Renal cortex interstitium (tissue), 11 donors: Measurements from ENCODE around the gene MSANTD1. TPM values are rescaled to one million over a fixed set of nuclear protein-coding genes. Genes with fewer than 3 reads are reported as not detected.

ENCODE experiments used
- DNase-seq, 11 donors: peaks; one replicate each; pipeline ENCODE4 v3.0.0-alpha.2; 2013; ENCODE audit warnings: low read depth in 9 of 11, low spot score in 4 of 11; ENCODE audit errors: extremely low read depth in 1 of 11
- polyA plus RNA-seq, 3 donors: library from polyadenylated mRNA; unstranded; fragments of 120-200 nt; gene quantifications; one replicate each; pipeline ENCODE4 v1.2.1, GENCODE V29; 2013; ENCODE audit not compliant: insufficient read length in 3 of 3

Gene MSANTD1
- polyA plus RNA-seq, 3 donors: 0.55 to 1.1 (median 0.64) TPM

DNA sequence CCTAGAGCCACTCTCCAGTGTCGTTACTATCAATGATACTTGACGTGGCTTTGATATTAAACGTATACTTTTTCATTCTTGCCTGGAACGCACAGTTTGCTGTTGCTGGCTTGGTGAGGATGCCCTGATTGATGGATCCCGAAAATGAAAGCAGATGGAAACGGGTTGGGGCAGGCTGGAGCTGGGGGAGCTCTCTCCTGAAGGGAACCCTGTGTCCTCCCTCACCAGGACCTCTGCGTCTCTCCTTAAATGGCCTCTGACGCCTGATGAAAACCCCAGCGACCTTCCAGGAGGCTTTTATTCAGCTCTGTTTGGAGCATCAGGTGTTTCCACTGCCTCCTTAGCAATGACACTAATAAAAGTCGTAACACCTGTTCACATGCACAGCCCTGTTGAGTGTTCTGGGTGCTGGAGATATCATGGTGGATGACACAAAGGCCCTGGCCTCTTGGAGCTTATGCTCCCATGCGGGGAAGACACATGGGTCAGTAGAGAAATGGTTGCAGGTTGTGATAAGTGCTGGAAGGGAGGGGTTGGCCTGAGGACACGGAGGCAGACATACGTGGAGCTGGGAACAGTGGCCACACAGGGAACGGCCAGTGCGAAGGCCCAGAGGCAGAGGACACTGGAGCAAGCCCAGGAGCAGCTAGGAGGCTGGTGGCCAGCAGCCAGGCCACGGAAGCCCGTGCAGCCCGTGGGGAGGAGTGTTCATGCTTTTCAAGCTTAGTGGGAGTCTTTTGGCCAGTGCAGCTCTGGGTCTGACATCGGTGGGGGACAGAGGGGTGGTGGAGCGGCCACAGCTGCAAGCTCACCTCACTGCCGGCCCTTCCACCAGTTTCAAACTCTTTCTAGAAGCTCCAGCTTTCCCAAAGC is 7.5 kb downstream of the MSANTD1 start:
- no peak for DNase-seq

DNA sequence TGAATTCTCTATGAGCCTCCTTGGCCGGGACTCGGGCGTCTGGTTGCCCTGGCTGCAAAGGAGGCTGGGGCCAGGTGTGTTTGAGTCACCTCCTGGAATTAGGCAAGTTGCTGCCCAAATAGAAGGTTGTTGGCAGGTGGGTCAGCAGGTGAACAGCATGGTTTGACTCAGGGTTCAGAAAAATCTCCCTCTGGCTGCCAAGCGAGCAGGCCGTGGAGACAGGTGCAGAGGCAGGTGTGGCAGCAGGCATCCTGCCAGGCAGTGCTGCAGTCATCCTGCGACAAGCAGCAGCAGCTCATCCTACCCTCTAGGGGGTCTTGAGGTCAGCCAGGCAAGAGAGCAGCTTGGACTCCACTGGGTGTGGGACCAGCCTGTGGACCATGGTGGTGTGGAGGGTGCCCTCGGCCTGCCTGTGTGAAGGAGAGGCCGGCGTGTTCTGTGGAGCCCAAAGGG is 8.2 kb downstream of the MSANTD1 start:
- DNase-seq: no peak

DNA sequence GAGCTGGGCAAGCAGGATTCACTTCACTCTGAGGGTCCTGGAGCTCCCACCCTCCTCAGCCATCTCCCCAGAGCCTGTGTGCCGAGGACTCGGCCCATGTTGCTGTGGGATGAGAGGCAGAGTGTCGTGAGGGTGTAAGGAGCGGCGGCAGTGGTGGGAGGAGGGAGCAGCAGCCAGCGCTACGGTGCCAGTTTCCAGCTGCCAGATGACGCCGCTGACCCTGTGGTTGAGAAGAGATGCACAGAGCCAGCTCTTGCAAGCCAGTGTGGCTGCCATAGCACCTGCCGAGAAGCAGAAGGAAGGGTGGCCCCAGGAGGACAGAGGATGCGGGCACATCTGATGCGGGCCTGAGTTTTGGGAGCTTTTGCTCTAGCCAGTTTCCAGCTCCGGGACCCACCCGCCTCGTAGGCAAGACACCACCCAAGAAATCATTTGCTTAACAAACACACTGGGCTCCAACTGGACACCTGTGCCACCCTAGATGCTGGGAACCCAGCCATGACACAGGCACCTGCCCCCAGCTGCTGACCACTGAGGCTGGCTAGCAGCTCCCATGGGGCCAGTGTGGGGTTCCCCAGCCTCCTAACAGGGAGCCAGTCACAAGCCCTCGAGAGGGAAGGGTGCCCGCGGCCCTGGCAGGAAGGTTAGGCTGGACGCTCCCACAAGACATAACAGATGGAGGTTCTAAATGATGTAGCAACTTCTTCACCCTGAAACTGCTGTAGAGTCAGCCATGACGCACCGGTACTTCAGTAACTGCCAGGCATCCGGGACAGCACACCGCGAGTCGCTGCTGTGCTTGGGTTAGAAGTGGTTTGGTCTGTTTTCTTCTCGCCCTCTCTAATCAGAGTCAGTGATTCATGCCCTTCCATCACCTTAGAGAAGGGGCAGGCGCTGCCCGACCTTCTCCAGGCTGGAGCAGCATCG is 8.9 kb downstream of the MSANTD1 start:
- DNase-seq: no peak

GRCh38 chr4:3261411-3262207 is 12.7 kb downstream of the MSANTD1 start:
- no peak for DNase-seq

GRCh38 chr4:3262208-3263052 is 13.5 kb downstream of the MSANTD1 start:
- no peak for DNase-seq

GRCh38 chr4:3263053-3263875 is 14.3 kb downstream of the MSANTD1 start:
- no peak for DNase-seq

DNA sequence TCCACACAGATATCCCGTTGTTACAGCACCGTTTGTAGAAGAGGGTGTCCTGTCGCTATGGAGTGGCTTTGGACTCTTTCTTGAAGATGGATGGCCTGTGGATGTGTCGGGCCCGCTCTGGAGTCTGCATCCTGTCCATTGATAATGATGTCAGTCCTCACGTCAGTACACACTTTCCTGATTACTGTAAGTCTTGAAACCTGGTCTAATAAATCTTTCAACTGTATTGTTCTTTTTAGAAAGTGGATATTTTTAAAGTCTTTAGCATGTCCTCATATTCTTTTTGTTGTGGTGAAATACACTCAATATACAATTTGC is 14.9 kb downstream of the MSANTD1 start:
- no peak for DNase-seq

DNA sequence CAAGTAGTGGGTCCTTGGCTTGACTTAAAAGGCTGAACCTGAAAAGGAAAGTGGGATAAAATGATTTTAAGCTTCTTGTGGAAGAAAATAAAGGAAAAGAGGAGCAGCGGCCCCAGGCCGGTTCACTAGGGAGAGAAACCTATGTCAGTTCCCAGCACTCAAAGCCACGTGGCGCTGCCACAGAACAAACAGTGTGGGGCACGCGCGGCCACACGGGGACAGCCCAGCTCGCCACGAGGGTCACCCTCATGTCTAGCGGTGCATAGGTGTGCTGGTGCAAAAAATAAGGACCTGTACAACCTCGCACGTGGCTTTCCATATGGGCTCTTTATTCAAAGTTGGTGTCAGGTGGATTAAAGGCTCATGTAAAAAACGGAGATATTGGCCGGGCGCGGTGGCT is 17.1 kb downstream of the MSANTD1 start:
- DNase-seq: no peak

DNA sequence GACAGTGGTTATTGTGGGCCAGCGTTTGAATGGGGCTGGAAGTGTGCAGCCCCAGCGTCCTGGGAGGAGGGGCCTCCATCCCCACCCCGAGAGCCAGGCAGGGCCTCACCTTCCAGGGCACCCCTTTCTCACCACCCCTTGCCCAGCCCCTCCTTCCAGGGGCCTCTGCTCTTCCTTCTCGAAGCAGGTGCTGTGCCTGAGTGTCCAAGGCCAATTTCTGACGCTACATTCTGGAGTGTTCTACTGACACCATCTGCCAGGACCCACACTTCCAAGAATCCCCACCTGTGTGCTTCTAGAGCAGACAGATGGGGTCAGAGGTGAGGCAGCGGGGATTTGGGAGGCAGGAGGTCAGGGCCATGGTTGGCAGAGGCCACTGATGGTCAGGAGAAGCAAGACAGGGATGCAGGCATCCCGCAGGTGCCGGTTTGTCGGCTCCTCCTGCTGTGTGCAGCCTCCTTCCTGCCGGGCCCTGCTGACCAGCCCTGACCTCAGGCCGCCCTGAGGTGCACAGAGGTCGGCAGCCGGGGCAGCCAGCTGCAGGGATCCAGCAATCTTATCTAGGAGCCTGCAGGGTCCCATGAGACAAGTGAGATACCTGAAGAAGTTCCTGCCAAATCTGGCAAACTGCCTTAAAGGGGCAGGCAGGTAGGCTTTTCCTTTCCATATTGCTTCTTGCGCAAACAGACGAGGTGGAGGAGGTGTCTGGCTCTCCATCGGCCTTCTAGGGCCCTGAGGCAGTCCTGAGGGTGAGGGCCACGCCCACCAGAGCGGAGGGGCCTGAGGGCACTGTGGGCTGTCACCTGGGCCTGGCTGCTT is 18.8 kb downstream of the MSANTD1 start:
- DNase-seq: no peak

GRCh38 chr4:3268395-3269104 is 19.6 kb downstream of the MSANTD1 start:
- no peak for DNase-seq

DNA sequence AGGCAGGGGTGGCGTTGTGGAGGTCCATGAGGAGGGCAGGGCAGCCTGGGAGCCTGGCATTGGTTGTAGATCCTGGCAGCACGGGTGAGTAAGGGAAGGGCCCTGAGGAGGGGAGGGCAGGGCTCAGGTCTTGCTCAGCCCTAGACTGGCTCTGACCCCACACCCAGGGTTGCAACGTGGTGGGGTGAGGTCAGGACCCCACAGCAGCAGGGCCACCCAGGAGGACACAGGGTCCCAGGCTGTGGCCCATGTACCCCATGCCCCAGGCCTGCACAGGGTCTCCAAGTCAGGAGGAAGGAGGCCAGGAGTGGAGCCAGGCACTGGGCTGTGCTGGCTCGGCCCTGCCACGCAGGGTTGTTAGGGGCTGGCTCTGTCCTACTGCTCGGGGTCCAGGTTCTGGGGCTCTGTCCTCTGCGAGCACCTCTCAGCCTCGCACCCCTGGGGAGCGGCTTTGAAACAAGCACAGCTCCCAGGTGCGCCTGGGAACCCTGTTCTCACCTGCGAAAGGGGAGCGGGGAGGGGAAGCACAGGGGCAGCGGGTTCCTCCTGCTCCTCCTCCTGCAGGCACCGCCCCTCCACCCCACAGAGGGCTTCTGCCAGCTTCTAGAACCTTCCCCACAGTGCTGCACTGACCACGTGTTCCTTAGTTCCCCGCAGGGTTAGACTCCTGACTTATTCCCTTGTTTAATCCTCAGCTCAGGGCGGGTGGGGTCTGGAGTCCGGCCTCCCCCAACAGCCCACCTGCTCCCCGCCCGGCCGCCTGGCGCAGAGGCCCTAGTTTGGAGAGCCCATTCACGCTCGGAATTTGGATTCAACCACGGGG is 20.4 kb downstream of the MSANTD1 start:
- no peak for DNase-seq

- no peak for DNase-seq
Measured at GRCh38 chr4:3269991-3270611, 21.1 kb downstream of the MSANTD1 start.

DNA sequence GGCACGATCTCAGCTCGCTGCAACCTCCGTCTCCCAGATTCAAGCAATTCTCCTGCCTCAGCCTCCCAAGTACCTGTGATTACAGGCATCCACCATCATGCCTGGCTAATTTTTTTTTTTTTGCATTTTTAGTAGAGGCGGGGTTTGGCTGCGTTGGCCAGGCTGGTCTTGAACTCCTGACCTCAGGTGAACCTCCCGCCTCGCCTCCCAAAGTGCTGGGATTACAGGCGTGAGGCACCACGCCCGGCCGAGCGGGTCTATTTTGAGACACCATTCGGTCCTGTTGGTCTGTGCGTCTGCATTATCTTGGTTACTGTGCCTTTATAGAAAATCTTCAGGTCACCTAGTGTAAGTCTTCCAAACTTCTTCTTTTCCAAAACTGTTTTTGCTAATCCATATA is 22.2 kb downstream of the MSANTD1 start:
- DNase-seq: no peak

DNA sequence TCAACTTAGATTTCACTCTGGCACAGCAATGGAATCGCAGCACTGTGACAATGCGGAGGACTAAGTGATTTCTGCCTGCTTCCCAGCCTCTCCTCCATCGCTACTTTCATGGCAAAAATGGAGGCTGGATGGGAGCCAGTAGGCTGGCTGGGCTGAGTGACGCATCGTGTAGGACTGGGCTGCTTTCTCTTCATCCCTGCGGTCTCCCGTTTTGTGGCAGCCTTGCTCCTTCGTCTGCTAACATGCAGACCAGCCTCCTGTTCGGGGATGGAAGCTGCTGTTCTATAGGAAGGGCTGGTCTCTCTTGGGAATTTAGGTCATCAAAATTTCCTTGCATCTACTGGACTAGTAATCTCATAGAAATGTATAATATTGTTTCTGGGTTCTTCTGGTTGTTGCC is 28.0 kb downstream of the MSANTD1 start:
- no peak for DNase-seq

DNA sequence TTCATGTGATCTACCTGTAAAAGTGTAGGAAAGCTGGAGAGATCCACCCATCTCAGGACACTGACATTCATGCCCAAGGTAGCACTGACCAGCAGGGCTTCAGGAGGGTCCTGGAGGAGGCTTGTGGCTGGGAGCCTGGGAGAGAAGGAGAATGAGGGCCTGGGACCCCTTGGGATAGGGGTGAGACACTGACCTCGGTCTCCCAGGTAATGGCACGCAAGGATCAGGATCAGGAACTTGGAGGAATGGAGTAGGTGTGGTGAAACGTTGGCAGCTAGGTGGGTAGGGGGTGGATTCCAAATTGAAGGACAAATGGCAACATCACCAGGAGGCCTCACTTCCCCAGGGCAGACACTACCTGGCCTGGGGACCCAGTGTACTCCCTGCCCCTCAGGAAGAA is 31.5 kb downstream of the MSANTD1 start:
- no peak for DNase-seq
